GM11168 (cell line): ENCODE results near the gene ZFYVE9.
"Not testable (repeated sequence)": the region's sequence is repeated elsewhere in the genome, so short reads cannot be mapped to it uniquely, and the experiment has no call there.

Experiments used
- in situ Hi-C: fragments of 300-500 bp; cut with MboI; formaldehyde crosslinking; loops from one replicate; pipeline ENCODE4 v1.12.0; 2022; ENCODE audit warnings: low sequenced_read_pairs; ENCODE audit not compliant: unreplicated experiment

Gene ZFYVE9, protein sequence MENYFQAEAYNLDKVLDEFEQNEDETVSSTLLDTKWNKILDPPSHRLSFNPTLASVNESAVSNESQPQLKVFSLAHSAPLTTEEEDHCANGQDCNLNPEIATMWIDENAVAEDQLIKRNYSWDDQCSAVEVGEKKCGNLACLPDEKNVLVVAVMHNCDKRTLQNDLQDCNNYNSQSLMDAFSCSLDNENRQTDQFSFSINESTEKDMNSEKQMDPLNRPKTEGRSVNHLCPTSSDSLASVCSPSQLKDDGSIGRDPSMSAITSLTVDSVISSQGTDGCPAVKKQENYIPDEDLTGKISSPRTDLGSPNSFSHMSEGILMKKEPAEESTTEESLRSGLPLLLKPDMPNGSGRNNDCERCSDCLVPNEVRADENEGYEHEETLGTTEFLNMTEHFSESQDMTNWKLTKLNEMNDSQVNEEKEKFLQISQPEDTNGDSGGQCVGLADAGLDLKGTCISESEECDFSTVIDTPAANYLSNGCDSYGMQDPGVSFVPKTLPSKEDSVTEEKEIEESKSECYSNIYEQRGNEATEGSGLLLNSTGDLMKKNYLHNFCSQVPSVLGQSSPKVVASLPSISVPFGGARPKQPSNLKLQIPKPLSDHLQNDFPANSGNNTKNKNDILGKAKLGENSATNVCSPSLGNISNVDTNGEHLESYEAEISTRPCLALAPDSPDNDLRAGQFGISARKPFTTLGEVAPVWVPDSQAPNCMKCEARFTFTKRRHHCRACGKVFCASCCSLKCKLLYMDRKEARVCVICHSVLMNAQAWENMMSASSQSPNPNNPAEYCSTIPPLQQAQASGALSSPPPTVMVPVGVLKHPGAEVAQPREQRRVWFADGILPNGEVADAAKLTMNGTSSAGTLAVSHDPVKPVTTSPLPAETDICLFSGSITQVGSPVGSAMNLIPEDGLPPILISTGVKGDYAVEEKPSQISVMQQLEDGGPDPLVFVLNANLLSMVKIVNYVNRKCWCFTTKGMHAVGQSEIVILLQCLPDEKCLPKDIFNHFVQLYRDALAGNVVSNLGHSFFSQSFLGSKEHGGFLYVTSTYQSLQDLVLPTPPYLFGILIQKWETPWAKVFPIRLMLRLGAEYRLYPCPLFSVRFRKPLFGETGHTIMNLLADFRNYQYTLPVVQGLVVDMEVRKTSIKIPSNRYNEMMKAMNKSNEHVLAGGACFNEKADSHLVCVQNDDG (N-terminal part only)

DNA sequence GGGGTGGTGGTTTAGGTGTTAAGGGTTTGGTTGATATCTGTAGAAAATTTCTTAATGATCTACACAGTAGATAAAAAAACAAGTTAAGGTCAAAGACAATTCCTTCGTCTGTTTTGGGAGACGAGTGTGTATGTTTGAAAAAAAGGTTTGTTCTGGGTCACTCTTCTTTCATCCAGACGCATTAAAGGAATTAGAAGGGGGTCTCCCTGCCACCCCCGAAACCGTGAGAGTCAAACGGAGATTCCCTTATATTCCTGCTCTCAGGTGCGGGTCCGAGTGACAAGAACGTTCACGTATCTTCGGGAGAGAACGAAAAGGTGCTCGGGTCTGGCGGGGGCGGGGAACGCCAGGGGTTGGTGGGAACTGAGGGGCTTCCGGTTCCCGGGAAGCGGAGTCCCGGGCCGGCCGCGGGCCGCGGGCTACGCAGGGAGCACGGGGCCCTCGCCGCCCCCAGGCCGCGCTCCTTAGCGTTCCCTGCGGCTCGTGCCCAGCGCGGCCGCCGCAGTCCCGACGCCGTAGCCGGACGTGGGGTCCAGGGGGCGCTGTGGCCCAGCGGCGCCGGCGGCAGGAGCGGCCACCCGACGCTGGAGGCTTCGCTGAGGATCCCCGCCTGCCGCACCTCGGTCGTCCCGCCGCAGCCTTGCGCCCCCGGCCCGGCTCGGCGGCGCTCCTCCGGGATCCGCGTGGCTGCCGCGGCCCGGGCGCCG lies at the start of gene ZFYVE9:
Gene ZFYVE9 (plus strand): TSS at position 577 of the 707 bp plus-strand sequence. CDS start 91,118 bp downstream, outside the sequence.
- in situ Hi-C loops: loop anchor here (10.0 kb wide), 1 partner anchor 153 kb away; no protein-coding TSS in a partner anchor

DNA sequence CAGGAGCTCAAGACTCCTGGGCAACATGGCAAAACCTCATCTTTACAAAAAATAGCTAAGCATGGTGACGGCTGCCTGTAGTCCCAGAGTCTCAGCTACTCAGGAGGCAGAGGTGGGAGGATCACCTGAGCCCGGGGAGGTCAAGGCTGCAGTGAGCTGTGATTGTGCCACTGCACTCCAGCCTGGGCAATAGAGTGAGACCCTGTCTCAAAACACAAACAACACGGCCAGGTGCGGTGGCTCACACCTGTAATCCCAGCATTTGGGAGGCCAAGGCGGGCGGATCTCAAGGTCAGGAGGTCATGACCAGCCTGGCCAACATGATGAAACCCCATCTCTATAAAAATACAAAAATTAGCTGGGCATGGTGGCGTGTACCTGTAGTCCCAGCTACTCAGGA lies 47.6 kb upstream of the ZFYVE9 start:
- in situ Hi-C loops: not testable (repeated sequence)

GRCh38 chr1:52096216-52096615 lies 45.7 kb upstream of the ZFYVE9 start:
- in situ Hi-C loops: no loop called here

DNA sequence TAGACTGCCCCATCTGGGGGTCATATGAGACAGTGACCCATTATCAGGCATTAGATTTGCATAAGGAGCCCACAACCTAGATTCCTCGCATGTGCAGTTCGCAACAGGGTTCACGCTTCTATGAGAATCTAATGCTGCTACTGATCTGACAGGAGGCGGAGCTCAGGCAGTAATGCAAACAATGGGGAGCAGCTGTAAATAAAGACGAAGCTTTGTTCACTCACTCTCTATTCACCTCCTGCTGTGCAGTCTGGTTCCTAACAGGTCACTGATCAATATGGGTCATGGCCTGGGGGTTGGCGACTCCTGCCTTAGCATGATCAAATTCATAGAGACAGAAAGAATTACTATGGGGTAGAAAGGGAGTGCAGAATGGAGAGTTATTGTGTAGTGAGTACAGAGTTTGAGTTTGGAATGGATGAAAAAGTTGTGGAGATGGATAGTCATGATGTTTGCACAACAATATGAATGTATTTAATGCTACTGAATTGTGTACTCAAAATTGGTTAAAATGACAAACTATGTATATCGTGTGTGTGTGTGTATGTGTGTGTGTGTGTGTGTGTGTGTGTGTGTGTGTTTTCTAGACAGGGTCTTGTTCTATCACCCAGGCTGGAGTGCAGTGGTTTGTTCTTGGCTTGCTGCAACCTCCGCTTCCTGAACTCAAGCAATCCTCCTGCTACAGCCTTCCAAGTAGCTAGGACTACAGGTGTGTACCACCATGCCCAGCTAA lies 43.6 kb upstream of the ZFYVE9 start:
- in situ Hi-C loops: no loop called here

- in situ Hi-C loops: no loop called here
These were observed 39.4 kb upstream of the ZFYVE9 start for GRCh38 chr1:52102336-52103013.

GRCh38 chr1:52111492-52111891 lies 30.4 kb upstream of the ZFYVE9 start:
- in situ Hi-C loops: no loop called here

DNA sequence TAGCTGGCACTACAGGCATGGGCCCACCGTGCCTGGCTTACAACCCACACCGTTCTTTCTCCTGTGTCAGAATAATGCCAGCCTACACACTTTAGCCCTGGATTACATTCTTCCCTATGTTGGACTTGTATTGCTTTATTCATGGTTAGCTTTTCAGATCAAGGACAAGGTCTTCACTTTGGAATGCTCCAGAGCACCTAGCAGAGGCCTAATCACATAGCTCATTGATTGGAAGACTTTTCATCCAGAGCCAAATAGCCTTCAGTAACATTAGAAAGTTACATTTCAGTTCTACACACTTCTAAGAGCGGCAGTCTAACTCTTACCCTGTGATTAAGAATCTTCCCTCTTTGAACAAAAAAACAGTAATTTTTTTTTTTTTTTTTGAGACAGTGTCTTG lies 29.4 kb upstream of the ZFYVE9 start:
- in situ Hi-C loops: no loop called here

GRCh38 chr1:52119301-52120079 lies 22.4 kb upstream of the ZFYVE9 start:
- in situ Hi-C loops: no loop called here

GRCh38 chr1:52122384-52122783 lies 19.5 kb upstream of the ZFYVE9 start:
- in situ Hi-C loops: no loop called here

GRCh38 chr1:52123622-52124021 lies 18.3 kb upstream of the ZFYVE9 start:
- in situ Hi-C loops: no loop called here

DNA sequence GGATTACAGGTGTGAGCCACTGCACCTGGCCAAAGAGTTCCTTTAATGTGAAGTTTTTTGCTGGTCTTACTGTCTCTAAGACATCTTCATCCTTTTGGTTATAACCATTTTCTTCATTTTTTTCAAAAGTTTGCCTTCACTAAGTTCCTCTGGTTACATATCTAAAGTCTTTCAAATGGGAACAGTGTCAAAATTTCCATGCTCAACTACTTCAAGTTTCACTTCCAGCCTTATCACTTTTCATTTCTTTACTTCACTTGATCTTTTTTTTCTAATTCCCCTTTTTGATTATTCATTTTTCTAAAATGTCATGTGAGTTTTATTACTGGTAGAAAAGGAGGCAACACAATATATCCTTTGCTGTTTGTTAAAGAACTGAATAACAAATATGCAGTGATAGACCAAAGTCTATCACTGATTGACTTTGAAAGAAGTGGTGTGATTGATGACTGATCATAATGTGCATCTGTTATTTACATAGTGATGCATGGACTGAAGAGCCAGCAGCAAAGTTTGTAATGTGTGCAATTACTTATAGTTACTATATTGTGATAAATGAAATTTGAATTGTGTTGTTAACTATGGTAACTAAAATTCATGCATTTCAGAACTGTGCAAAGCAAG lies 16.0 kb upstream of the ZFYVE9 start:
- in situ Hi-C loops: no loop called here

- in situ Hi-C loops: no loop called here
These were observed 14.4 kb upstream of the ZFYVE9 start for GRCh38 chr1:52127181-52128180.

GRCh38 chr1:52139817-52140540 lies 1.9 kb upstream of the ZFYVE9 start:
- in situ Hi-C loops: loop anchor here (10.0 kb wide), 1 partner anchor 155 kb away; no protein-coding TSS in a partner anchor

- in situ Hi-C loops: loop anchor here (10.0 kb wide), 1 partner anchor 154 kb away; no protein-coding TSS in a partner anchor
These were observed 1.0 kb upstream of the ZFYVE9 start for GRCh38 chr1:52140633-52141512.
